Liver (tissue), 3 donors: ENCODE measurements around the gene ATP2A3.

Source experiments
- EGR1 ChIP-seq, 2 donors: IDR thresholded peaks; 2 replicates each; pipeline ENCODE4 v1.6.1; 2016 to 2018; ENCODE audit warnings: antibody characterized with exemption in 2 of 2, low read depth in 2 of 2
- FOXA2 ChIP-seq: IDR thresholded peaks from 2 replicates; pipeline ENCODE4 v1.6.1; 2016; ENCODE audit warnings: antibody characterized with exemption
- GABPA ChIP-seq, 2 donors: IDR thresholded peaks in 1 of 2; conservative IDR thresholded peaks in 1 of 2; 2 replicates each; pipeline ENCODE4 v1.6.1; 2016; ENCODE audit warnings: antibody characterized with exemption in 2 of 2, mild to moderate bottlenecking in 1 of 2, moderate library complexity in 1 of 2
- HNF4A ChIP-seq, 2 donors: conservative IDR thresholded peaks; 2 replicates each; pipeline ENCODE4 v1.6.1; 2016; ENCODE audit warnings: antibody characterized with exemption in 2 of 2, mild to moderate bottlenecking in 2 of 2
- JUND ChIP-seq, 2 donors: IDR thresholded peaks; 2 replicates each; pipeline ENCODE4 v1.6.1; 2016; ENCODE audit warnings: antibody characterized with exemption in 2 of 2
- NR2F2 ChIP-seq: IDR thresholded peaks from 2 replicates; pipeline ENCODE4 v1.6.1; 2016; ENCODE audit warnings: antibody characterized with exemption
- RAD21 ChIP-seq, 2 donors: IDR thresholded peaks; 2 replicates each; pipeline ENCODE4 v1.6.1; 2016; ENCODE audit warnings: antibody characterized with exemption in 2 of 2, mild to moderate bottlenecking in 2 of 2
- SP1 ChIP-seq: IDR thresholded peaks from 2 replicates; pipeline ENCODE4 v1.6.1; 2018; ENCODE audit warnings: antibody characterized with exemption, mild to moderate bottlenecking
- TAF1 ChIP-seq: conservative IDR thresholded peaks from 2 replicates; pipeline ENCODE4 v1.6.1; 2016; ENCODE audit warnings: antibody characterized with exemption, mild to moderate bottlenecking
- YY1 ChIP-seq: IDR thresholded peaks from 2 replicates; pipeline ENCODE4 v1.6.1; 2016; ENCODE audit warnings: antibody characterized with exemption, mild to moderate bottlenecking
- TF ChIP-seq, protein P1 (sequence below): IDR thresholded peaks from 2 replicates; pipeline ENCODE4 v1.6.1; 2016; ENCODE audit warnings: antibody characterized with exemption, mild to moderate bottlenecking
- TF ChIP-seq, protein P2 (sequence below): fragments of 150-350 bp; IDR thresholded peaks from 2 replicates; pipeline ENCODE4 v1.5.1; 2017; ENCODE audit warnings: improper control_type of control experiment, low read depth, low read length; ENCODE audit not compliant: missing input control
- TF ChIP-seq, protein P3 (sequence below): IDR thresholded peaks from 2 replicates; pipeline ENCODE4 v1.6.1; 2016; ENCODE audit warnings: antibody characterized with exemption
- TF ChIP-seq, protein P4 (sequence below): IDR thresholded peaks from 2 replicates; pipeline ENCODE4 v1.6.1; 2016; ENCODE audit warnings: antibody characterized with exemption
- donor health status: healthy.
- donor health status: healthy.

DNA sequence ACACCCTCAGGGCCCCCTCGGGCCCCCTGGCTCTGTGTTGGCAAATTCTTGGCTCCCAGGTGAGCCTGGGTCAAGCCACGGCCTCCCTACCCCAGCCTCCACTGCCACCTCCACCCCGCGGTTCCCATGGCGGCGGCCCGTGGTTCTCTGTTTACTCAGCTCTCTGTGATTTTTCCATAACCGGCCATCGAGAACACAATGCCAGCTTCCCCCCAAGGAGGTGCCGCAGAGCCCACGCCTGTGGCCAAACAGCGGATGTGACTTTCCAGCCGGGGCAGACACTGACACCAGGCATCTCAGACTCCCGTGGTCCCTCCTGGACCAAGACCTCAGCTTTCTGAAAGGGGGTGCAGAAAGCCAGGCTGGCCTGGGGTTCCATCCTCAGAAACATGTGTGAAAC is 21.6 kb upstream of the ATP2A3 start:
- TF ChIP-seq, protein P1, sequence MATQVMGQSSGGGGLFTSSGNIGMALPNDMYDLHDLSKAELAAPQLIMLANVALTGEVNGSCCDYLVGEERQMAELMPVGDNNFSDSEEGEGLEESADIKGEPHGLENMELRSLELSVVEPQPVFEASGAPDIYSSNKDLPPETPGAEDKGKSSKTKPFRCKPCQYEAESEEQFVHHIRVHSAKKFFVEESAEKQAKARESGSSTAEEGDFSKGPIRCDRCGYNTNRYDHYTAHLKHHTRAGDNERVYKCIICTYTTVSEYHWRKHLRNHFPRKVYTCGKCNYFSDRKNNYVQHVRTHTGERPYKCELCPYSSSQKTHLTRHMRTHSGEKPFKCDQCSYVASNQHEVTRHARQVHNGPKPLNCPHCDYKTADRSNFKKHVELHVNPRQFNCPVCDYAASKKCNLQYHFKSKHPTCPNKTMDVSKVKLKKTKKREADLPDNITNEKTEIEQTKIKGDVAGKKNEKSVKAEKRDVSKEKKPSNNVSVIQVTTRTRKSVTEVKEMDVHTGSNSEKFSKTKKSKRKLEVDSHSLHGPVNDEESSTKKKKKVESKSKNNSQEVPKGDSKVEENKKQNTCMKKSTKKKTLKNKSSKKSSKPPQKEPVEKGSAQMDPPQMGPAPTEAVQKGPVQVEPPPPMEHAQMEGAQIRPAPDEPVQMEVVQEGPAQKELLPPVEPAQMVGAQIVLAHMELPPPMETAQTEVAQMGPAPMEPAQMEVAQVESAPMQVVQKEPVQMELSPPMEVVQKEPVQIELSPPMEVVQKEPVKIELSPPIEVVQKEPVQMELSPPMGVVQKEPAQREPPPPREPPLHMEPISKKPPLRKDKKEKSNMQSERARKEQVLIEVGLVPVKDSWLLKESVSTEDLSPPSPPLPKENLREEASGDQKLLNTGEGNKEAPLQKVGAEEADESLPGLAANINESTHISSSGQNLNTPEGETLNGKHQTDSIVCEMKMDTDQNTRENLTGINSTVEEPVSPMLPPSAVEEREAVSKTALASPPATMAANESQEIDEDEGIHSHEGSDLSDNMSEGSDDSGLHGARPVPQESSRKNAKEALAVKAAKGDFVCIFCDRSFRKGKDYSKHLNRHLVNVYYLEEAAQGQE, result no peak
- TF ChIP-seq, protein P2, sequence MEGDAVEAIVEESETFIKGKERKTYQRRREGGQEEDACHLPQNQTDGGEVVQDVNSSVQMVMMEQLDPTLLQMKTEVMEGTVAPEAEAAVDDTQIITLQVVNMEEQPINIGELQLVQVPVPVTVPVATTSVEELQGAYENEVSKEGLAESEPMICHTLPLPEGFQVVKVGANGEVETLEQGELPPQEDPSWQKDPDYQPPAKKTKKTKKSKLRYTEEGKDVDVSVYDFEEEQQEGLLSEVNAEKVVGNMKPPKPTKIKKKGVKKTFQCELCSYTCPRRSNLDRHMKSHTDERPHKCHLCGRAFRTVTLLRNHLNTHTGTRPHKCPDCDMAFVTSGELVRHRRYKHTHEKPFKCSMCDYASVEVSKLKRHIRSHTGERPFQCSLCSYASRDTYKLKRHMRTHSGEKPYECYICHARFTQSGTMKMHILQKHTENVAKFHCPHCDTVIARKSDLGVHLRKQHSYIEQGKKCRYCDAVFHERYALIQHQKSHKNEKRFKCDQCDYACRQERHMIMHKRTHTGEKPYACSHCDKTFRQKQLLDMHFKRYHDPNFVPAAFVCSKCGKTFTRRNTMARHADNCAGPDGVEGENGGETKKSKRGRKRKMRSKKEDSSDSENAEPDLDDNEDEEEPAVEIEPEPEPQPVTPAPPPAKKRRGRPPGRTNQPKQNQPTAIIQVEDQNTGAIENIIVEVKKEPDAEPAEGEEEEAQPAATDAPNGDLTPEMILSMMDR, result no peak
- TF ChIP-seq GABPA (IDR thresholded peaks at IDR 0.05 in 1 of 2, conservative IDR thresholded peaks at IDR 0.05 in 1 of 2) (no peak), RAD21 (IDR thresholded peaks at IDR 0.05) (no peak), JUND (IDR thresholded peaks at IDR 0.05) (no peak), TAF1 (no peak), EGR1 (IDR thresholded peaks at IDR 0.05; ENCODE audit: low read depth in 2 of 2) (no peak), HNF4A (conservative IDR thresholded peaks at IDR 0.05) (no peak), NR2F2 (no peak), FOXA2 (no peak), YY1 (no peak), SP1 (no peak)
- TF ChIP-seq, protein P3, sequence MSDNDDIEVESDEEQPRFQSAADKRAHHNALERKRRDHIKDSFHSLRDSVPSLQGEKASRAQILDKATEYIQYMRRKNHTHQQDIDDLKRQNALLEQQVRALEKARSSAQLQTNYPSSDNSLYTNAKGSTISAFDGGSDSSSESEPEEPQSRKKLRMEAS, result no peak
- TF ChIP-seq, protein P4, sequence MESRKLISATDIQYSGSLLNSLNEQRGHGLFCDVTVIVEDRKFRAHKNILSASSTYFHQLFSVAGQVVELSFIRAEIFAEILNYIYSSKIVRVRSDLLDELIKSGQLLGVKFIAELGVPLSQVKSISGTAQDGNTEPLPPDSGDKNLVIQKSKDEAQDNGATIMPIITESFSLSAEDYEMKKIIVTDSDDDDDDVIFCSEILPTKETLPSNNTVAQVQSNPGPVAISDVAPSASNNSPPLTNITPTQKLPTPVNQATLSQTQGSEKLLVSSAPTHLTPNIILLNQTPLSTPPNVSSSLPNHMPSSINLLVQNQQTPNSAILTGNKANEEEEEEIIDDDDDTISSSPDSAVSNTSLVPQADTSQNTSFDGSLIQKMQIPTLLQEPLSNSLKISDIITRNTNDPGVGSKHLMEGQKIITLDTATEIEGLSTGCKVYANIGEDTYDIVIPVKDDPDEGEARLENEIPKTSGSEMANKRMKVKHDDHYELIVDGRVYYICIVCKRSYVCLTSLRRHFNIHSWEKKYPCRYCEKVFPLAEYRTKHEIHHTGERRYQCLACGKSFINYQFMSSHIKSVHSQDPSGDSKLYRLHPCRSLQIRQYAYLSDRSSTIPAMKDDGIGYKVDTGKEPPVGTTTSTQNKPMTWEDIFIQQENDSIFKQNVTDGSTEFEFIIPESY, result no peak
